Stimulated activated CD4-positive, alpha-beta T cell treated with anti-CD3 and anti-CD28 coated beads, TNF-alpha, amount 100 ng/mL, for 1 hour (primary cell): ENCODE results near the gene CROCC2.

Experiments
- DNase-seq, 3 donors: peaks; one replicate each; pipeline ENCODE4 v3.0.0-alpha.2; 2020; ENCODE audit warnings: low read depth in 3 of 3, low spot score in 1 of 3

Gene CROCC2

GRCh38 chr2:240955306-240956170 is 49.4 kb downstream of the CROCC2 start:
- DNase-seq, result no peak

- no peak for DNase-seq
These were observed 50.2 kb downstream of the CROCC2 start for GRCh38 chr2:240956171-240956934.

- no peak for DNase-seq
These were observed 51.0 kb downstream of the CROCC2 start for GRCh38 chr2:240956935-240957655.

GRCh38 chr2:240957656-240958365 is 51.7 kb downstream of the CROCC2 start:
- no peak for DNase-seq

- no peak for DNase-seq
These were observed 52.5 kb downstream of the CROCC2 start for GRCh38 chr2:240958366-240959213.

- no peak for DNase-seq
These were observed 53.2 kb downstream of the CROCC2 start for GRCh38 chr2:240959214-240959940.

DNA sequence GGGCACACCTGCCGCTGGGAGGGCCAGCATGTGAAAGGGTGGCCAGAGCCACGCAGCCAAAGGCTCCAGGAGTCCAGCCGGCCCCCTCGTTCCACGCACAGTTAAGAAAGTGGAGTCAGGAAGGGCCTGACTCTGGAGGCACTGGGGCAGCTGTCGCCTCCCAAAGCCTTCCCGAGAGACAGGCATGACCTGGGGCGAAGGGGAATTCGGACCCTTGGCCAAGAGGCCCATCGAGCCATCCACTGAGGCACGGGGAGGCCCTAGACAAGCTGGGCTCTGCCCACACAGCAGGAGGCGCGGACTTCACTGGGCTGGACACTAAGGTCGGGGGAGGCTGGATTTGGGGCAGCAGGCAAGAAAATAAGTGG is 53.8 kb downstream of the CROCC2 start:
- DNase-seq, result no peak

GRCh38 chr2:240960309-240960970 is 54.3 kb downstream of the CROCC2 start:
- no peak for DNase-seq

- no peak for DNase-seq
These were observed 55.1 kb downstream of the CROCC2 start for GRCh38 chr2:240960971-240961876.

- DNase-seq, result no peak
These were observed 55.8 kb downstream of the CROCC2 start for GRCh38 chr2:240961910-240962299.

DNA sequence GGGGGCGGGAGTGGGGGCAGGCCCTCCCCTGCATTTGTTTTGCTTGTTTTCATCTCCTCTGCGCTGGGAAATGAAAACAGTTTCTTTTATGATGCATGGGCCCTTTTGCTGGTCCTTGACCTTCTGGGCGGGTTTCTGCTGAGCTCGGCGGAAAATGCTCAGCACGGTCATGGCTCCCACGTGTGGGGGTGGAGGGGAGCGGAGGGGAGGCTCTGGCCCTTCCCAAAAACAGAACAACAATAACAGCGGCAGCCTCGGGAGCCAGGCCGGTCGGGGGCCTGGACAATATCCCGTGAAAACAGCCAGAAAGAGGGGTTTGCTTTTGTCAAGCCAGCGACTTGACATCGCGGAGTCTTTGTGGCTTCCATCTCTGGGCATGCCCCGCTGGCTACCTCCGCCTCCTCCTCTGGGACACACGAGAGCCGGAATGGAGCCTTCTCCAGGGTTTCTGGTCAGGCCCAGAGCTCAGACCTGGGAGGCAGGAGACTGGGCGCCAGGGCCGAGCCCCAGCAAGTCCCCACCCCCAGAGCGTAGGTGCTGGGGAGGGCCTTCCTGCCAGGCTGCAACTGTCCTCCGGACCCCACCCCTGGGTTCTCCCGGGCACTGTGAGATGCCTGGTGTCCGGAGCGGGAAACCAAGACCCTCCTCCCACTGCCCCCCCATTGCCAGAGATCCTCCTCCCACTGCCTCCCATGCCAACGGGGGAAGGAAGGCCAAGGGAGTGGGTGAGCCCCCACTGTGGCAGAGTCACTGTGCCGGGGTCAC is 56.3 kb downstream of the CROCC2 start:
- DNase-seq, result no peak

- DNase-seq, result no peak
These were observed 57.1 kb downstream of the CROCC2 start for GRCh38 chr2:240963065-240963867.

GRCh38 chr2:240963868-240964703 is 58.0 kb downstream of the CROCC2 start:
- DNase-seq, result no peak

- no peak for DNase-seq
These were observed 58.7 kb downstream of the CROCC2 start for GRCh38 chr2:240964704-240965295.

DNA sequence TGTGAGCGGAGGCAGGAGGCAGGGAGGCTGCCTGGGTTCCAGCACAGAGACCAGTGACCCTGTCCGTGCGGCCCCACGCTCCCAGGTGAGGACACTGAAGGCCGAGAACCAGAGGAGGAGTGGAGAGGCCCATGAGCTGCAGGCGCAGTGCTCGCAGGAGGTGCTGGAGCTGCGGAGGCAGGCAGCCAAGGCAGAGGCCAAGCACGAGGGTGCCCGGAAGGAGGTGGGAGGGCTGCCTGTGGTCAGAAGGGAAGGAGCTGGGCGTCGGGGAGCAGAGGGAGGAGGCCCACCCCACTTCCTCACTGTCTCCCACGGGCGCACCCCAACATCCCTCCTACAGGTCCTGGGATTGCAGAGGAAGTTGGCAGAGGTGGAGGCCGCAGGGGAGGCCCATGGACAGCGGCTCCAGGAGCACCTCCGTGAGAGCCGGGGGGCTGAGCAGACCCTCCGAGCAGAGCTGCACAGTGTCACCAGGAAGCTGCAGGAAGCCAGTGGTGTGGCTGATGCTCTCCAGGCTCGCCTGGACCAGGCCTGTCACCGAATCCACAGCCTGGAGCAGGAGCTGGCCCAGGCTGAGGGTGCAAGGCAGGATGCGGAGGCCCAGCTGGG is 59.3 kb downstream of the CROCC2 start:
- DNase-seq, result no peak
